ENCODE results near the gene AFF1. TPM values are rescaled to one million over a fixed set of nuclear protein-coding genes. Genes with fewer than 3 reads are reported as not detected.

AFF1 gene, protein sequence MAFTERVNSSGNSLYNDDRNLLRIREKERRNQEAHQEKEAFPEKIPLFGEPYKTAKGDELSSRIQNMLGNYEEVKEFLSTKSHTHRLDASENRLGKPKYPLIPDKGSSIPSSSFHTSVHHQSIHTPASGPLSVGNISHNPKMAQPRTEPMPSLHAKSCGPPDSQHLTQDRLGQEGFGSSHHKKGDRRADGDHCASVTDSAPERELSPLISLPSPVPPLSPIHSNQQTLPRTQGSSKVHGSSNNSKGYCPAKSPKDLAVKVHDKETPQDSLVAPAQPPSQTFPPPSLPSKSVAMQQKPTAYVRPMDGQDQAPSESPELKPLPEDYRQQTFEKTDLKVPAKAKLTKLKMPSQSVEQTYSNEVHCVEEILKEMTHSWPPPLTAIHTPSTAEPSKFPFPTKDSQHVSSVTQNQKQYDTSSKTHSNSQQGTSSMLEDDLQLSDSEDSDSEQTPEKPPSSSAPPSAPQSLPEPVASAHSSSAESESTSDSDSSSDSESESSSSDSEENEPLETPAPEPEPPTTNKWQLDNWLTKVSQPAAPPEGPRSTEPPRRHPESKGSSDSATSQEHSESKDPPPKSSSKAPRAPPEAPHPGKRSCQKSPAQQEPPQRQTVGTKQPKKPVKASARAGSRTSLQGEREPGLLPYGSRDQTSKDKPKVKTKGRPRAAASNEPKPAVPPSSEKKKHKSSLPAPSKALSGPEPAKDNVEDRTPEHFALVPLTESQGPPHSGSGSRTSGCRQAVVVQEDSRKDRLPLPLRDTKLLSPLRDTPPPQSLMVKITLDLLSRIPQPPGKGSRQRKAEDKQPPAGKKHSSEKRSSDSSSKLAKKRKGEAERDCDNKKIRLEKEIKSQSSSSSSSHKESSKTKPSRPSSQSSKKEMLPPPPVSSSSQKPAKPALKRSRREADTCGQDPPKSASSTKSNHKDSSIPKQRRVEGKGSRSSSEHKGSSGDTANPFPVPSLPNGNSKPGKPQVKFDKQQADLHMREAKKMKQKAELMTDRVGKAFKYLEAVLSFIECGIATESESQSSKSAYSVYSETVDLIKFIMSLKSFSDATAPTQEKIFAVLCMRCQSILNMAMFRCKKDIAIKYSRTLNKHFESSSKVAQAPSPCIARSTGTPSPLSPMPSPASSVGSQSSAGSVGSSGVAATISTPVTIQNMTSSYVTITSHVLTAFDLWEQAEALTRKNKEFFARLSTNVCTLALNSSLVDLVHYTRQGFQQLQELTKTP
- total RNA-seq = 10 to 100 TPM; 43.2 to 56.2 TPM

- Mint-ChIP-seq H3K9me3 (no peaks in the 10 kb centered on the region), H3K27ac (peak within 1 kb of the TSS; percentile 95 to 96), H3K36me3 (no peaks in the 10 kb centered on the region), H3K4me3 (peak within 1 kb of the TSS; percentile 93), H3K27me3 (no peaks in the 10 kb centered on the region), H3K4me1 (ENCODE audit: low read depth in 2 of 2) (peaks cover 33 to 43% of the 10 kb centered on the region in 2 donors)
- DNase-seq (ENCODE audit: low spot score) (peak; percentile 93), ATAC-seq (peak; percentile 93 to 95)
Observed at GRCh38 chr4:86934771-86935565, at the start of gene AFF1. AFF1 (plus strand) TSS chr4:86935011; CDS start chr4:86948534, 13,523 bp downstream.

- Mint-ChIP-seq H3K36me3 (peaks cover 6% of the 10 kb centered on the region), H3K27ac (no peak overlapping the region), H3K27me3 (peaks cover 15 to 21% of the 10 kb centered on the region in 2 donors), H3K4me3 (peak overlapping the region; percentile 27), H3K9me3 (no peaks in the 10 kb centered on the region), H3K4me1 (ENCODE audit: low read depth in 2 of 2) (no peaks in the 10 kb centered on the region)
- DNase-seq (ENCODE audit: low spot score) (no peak), ATAC-seq (no peak)
Observed at GRCh38 chr4:86890790-86891189, 44.0 kb upstream of the AFF1 start.

- peaks cover 15 to 21% of the 10 kb centered on the region in 2 donors for H3K27me3 Mint-ChIP-seq
- no peak within 1 kb of the TSS for H3K27ac Mint-ChIP-seq
- no peaks in the 10 kb centered on the region for H3K4me1 Mint-ChIP-seq (ENCODE audit: low read depth in 2 of 2)
- peaks cover 6% of the 10 kb centered on the region for H3K36me3 Mint-ChIP-seq
- no peak for DNase-seq (ENCODE audit: low spot score)
- peak within 1 kb of the TSS; percentile 43 for H3K4me3 Mint-ChIP-seq
- ATAC-seq = peak; percentile 61 to 67
- H3K9me3 Mint-ChIP-seq = no peaks in the 10 kb centered on the region
Observed at GRCh38 chr4:86891762-86892635, 42.8 kb upstream of the AFF1 start, which contains the start of gene C4orf36. C4orf36 (minus strand) TSS chr4:86892422; CDS start chr4:86891520, 902 bp downstream.

DNA sequence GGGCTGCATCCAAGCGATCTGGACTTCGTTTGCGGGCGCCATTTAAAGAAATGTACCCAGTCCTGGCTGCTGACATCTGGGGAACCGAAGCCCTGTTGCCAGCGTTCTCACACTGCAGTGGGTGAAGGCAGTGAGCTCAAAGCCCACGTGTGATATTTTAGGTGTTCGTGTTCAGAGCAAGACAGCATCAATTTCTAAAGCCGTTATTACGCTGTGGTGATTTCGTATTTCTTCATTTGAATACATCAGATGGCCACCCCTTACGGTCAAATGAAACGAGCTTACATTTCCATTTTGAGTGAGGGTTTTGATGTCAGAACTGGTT is 42.2 kb upstream of the AFF1 start:
- Mint-ChIP-seq H3K27ac (no peak overlapping the region), H3K4me1 (ENCODE audit: low read depth in 2 of 2) (no peaks in the 10 kb centered on the region), H3K9me3 (no peaks in the 10 kb centered on the region), H3K36me3 (peaks cover 4% of the 10 kb centered on the region), H3K27me3 (peaks cover 15 to 21% of the 10 kb centered on the region in 2 donors), H3K4me3 (peak overlapping the region; percentile 43)
- no peak for ATAC-seq
- DNase-seq (ENCODE audit: low spot score) = no peak

GRCh38 chr4:86893136-86893535 is 41.7 kb upstream of the AFF1 start:
- no peak overlapping the region for H3K27ac Mint-ChIP-seq
- H3K9me3 Mint-ChIP-seq = no peaks in the 10 kb centered on the region
- peaks cover 15 to 21% of the 10 kb centered on the region in 2 donors for H3K27me3 Mint-ChIP-seq
- H3K4me1 Mint-ChIP-seq (ENCODE audit: low read depth in 2 of 2) = no peaks in the 10 kb centered on the region
- ATAC-seq (no peak), DNase-seq (ENCODE audit: low spot score) (no peak)
- H3K4me3 Mint-ChIP-seq = peak overlapping the region; percentile 43
- H3K36me3 Mint-ChIP-seq = no peaks in the 10 kb centered on the region

DNA sequence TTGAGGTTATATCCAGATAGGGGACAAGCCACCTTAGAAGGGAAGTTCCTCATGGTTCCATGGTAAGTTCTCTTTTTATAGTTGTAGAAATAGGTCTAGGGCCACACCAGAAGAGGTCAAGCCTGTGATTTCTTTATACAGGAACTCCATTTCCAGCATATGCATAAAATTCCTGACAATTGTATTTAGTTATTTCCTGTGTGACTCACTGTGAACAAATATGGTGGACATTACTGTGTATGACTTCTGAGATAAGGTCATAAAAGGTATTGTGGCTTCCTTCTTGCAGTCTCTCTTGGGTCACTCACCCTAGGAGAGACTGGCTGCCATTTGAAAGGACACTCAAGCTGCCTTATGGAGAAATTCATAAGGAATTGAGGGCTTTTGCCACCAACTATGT is 40.4 kb upstream of the AFF1 start:
- no peaks in the 10 kb centered on the region for H3K4me1 Mint-ChIP-seq (ENCODE audit: low read depth in 2 of 2)
- H3K27ac Mint-ChIP-seq = no peak overlapping the region
- peaks cover 14 to 21% of the 10 kb centered on the region in 2 donors for H3K27me3 Mint-ChIP-seq
- DNase-seq (ENCODE audit: low spot score) (no peak), ATAC-seq (no peak)
- H3K9me3 Mint-ChIP-seq = no peaks in the 10 kb centered on the region
- no peak overlapping the region for H3K4me3 Mint-ChIP-seq
- H3K36me3 Mint-ChIP-seq = no peaks in the 10 kb centered on the region

GRCh38 chr4:86895692-86896488 is 38.9 kb upstream of the AFF1 start:
- peaks cover 10 to 16% of the 10 kb centered on the region in 2 donors for H3K27me3 Mint-ChIP-seq
- no peak for ATAC-seq
- no peak overlapping the region for H3K27ac Mint-ChIP-seq
- DNase-seq (ENCODE audit: low spot score) = no peak
- no peak overlapping the region for H3K4me3 Mint-ChIP-seq
- H3K9me3 Mint-ChIP-seq = no peaks in the 10 kb centered on the region
- H3K4me1 Mint-ChIP-seq (ENCODE audit: low read depth in 2 of 2) = no peaks in the 10 kb centered on the region
- no peaks in the 10 kb centered on the region for H3K36me3 Mint-ChIP-seq

DNA sequence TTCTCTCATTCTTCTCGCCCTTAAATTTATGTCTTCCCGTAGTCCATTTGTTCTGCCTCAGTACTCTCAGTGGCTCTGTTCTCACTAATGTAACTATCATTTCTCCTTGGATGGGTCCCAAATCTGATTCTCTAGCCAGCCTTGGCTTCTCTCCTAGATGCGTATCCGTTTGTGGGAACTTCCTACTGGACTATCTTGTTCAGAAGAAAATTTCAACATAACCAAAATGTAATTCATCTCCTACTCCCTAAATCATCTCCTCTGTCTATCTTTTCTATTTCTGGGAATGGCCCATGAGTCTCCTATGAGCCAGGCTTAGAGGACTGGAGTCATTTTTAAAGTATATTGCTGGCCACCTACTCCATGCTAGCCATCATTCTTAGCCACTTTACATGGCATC is 38.2 kb upstream of the AFF1 start:
- Mint-ChIP-seq H3K27me3 (peaks cover 7 to 9% of the 10 kb centered on the region in 2 donors), H3K4me3 (no peak overlapping the region), H3K36me3 (no peaks in the 10 kb centered on the region), H3K27ac (no peak overlapping the region), H3K4me1 (ENCODE audit: low read depth in 2 of 2) (no peaks in the 10 kb centered on the region), H3K9me3 (no peaks in the 10 kb centered on the region)
- ATAC-seq (no peak), DNase-seq (ENCODE audit: low spot score) (no peak)

GRCh38 chr4:86898562-86898961 is 36.2 kb upstream of the AFF1 start:
- no peak overlapping the region for H3K27ac Mint-ChIP-seq
- no peak overlapping the region for H3K4me3 Mint-ChIP-seq
- H3K27me3 Mint-ChIP-seq = no peaks in the 10 kb centered on the region
- H3K36me3 Mint-ChIP-seq = no peaks in the 10 kb centered on the region
- DNase-seq (ENCODE audit: low spot score) (no peak), ATAC-seq (no peak)
- H3K9me3 Mint-ChIP-seq = no peaks in the 10 kb centered on the region
- H3K4me1 Mint-ChIP-seq (ENCODE audit: low read depth in 2 of 2) = no peaks in the 10 kb centered on the region

- Mint-ChIP-seq H3K27ac (no peak overlapping the region), H3K36me3 (no peaks in the 10 kb centered on the region), H3K27me3 (no peaks in the 10 kb centered on the region), H3K4me3 (no peak overlapping the region), H3K9me3 (no peaks in the 10 kb centered on the region), H3K4me1 (ENCODE audit: low read depth in 2 of 2) (no peaks in the 10 kb centered on the region)
- ATAC-seq (no peak), DNase-seq (ENCODE audit: low spot score) (no peak)
Observed at GRCh38 chr4:86901864-86902263, 32.9 kb upstream of the AFF1 start.

GRCh38 chr4:86908251-86908657 is 26.6 kb upstream of the AFF1 start:
- no peaks in the 10 kb centered on the region for H3K36me3 Mint-ChIP-seq
- H3K4me1 Mint-ChIP-seq (ENCODE audit: low read depth in 2 of 2) = peaks cover 7 to 8% of the 10 kb centered on the region in 2 donors
- DNase-seq (ENCODE audit: low spot score) (no peak), ATAC-seq (no peak)
- H3K4me3 Mint-ChIP-seq = peak overlapping the region; percentile 39
- H3K27ac Mint-ChIP-seq = peak overlapping the region in 1 of 2 donors; percentile 2
- no peaks in the 10 kb centered on the region for H3K27me3 Mint-ChIP-seq
- H3K9me3 Mint-ChIP-seq = no peaks in the 10 kb centered on the region

Data from natural killer cell treated with Interleukin-12 subunit alpha and Interleukin-12 subunit beta and Interleukin-15 and Interleukin-18, amount 100 ng/mL, for 72 hours (primary cell).